GM12875 (cell line): ENCODE data around the gene FGF7.
"Not testable (repeated sequence)": the region's sequence is repeated elsewhere in the genome, so short reads cannot be mapped to it uniquely, and the experiment has no call there.

Experiments
- H3K4me3 ChIP-seq: one replicate; pipeline ENCODE4 v1.5.1; 2011; ENCODE audit warnings: low read depth, low read length, control low read depth
- CTCF ChIP-seq: IDR thresholded peaks from 2 replicates; pipeline ENCODE4 v1.5.1; 2011; ENCODE audit warnings: low read depth, mild to moderate bottlenecking, control low read depth, inconsistent platforms, low read length, moderate library complexity, borderline replicate concordance; ENCODE audit not compliant: insufficient read depth

Gene FGF7

GRCh38 chr15:49492830-49493229, 69.8 kb downstream of the FGF7 start:
- no peak for TF ChIP-seq CTCF
- H3K4me3 ChIP-seq: no peak overlapping the region

GRCh38 chr15:49494842-49495241, 71.8 kb downstream of the FGF7 start:
- H3K4me3 ChIP-seq: no peak overlapping the region
- no peak for TF ChIP-seq CTCF

GRCh38 chr15:49495993-49496753, 73.1 kb downstream of the FGF7 start:
- no peak overlapping the region for H3K4me3 ChIP-seq
- TF ChIP-seq CTCF: no peak

- no peak overlapping the region for H3K4me3 ChIP-seq
- no peak for TF ChIP-seq CTCF
These were observed 78.5 kb downstream of the FGF7 start for GRCh38 chr15:49501586-49501985.

- no peak for TF ChIP-seq CTCF
- H3K4me3 ChIP-seq: no peak overlapping the region
These were observed 83.3 kb downstream of the FGF7 start for GRCh38 chr15:49506341-49506740.

- H3K4me3 ChIP-seq: no peak overlapping the region
- no peak for TF ChIP-seq CTCF
These were observed 84.2 kb downstream of the FGF7 start for GRCh38 chr15:49507261-49507660.

GRCh38 chr15:49512739-49513138, 89.7 kb downstream of the FGF7 start:
- not testable (repeated sequence) for H3K4me3 ChIP-seq
